Measurements from ENCODE around the gene FDX2.

FDX2 gene

DNA sequence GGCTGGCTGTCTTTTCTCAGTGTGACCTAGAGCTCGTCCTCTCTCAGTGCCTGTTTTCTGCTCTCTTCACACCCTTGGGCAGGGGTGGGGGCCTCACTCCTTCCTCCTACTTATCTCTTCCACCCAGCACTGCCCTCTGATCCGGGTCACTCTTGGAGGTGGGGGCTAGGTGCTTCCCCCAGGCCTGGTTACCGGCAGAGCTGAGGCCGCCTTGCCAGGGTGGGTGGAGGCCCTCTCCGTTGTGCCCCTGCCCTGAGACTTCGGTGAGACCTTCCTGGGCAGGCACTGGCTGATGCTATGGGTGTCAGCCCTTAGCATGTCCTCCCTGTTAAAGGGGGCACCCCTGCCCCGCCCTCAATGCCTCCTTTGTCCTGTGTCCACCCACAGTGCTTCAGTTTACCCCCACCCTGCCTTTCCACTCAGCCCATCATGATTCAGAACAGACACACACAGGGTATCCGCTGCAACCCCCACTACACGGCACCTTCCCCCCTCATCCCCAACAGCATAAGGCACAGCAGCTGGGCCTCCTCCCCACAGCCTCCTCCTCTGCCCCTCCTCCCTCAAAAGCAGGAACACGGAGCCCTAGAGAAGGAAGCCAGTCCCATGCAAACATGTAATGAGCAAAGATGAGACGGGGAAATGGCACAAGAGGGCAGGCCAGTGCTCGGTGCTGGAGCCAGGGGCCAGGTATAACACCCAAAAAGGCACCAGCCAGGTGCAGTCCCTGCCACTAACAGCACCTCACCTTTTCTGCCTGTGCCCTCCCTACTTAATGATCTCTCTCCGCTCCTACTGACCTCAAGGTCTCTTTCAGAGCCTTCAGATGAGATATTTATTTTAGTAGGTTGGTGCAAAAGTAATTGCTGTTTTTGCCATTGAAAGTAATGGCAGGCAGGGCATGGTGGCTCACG lies 16.0 kb downstream of the FDX2 start:
- no peak for DNase-seq (ENCODE audit: low read depth)

- DNase-seq (ENCODE audit: low read depth) = no peak
These were observed 19.8 kb downstream of the FDX2 start for GRCh38 chr19:10295847-10296591.

GRCh38 chr19:10295305-10295846 lies 20.4 kb downstream of the FDX2 start:
- DNase-seq (ENCODE audit: low read depth) = peak; percentile 15

DNA sequence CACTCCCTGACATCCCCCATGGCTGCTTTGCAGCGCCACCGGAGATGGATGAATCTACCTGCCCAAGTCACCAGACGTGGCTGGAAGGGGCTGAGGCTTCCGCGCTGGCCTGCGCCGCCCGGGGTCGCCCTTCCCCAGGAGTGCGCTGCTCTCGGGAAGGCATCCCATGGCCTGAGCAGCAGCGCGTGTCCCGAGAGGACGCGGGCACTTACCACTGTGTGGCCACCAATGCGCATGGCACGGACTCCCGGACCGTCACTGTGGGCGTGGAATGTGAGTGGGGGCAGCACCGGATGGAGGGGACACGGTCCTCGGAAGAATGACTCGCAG lies 21.5 kb downstream of the FDX2 start:
- DNase-seq (ENCODE audit: low read depth) = no peak

- DNase-seq (ENCODE audit: low read depth) = no peak
These were observed 22.0 kb downstream of the FDX2 start for GRCh38 chr19:10293637-10294367.

DNA sequence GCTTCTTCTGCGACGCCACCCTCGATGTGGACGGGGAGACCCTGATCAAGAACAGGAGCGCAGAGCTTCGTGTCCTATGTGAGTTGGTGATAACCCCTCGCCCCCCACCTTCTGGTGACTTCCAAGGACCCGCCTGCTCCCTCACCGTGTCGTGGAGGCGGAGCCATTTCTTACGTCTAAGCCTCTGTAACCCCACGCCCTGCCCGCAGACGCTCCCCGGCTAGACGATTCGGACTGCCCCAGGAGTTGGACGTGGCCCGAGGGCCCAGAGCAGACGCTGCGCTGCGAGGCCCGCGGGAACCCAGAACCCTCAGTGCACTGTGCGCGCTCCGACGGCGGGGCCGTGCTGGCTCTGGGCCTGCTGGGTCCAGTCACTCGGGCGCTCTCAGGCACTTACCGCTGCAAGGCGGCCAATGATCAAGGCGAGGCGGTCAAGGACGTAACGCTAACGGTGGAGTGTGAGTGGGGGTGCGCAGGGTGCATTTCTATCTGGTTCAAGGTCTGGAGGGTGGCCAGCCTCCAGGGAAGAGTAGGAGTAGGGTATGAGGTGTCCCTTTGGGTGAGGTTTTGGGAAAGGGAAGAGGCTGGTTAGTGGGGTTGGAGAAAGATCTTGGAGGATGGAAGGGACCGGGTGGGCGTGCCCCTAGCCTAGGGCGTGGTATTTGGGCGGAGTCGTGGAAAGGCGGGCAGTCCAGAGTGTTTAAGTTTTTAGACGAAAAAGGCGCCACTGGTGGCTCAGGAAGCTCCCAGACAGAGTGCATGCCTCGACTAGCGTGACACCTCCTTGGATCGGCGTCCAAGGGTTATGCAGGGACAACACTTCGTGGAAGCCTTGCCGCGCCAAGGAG lies 22.8 kb downstream of the FDX2 start:
- no peak for DNase-seq (ENCODE audit: low read depth)

DNA sequence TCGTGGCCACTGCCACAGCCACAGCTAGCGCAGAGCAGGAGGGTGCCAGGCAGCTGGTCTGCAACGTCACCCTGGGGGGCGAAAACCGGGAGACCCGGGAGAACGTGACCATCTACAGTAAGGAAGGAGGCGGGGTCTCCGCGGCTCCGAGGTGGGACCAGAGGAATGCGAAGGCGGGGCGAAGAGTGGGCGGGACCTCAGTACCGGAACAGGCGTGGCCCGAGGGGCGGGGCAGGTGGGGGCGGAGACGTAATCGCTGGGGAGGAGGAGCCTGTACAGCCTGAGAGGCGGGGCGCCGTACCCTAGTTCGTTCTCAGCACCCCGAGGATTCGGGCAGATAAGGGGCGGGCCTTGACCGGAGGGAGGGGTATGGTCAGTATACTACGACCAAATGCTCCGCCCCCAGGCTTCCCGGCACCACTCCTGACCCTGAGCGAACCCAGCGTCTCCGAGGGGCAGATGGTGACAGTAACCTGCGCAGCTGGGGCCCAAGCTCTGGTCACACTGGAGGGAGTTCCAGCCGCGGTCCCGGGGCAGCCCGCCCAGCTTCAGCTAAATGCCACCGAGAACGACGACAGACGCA lies 23.5 kb downstream of the FDX2 start:
- peak; percentile 74 for DNase-seq (ENCODE audit: low read depth)

GRCh38 chr19:10291554-10292205 lies 24.1 kb downstream of the FDX2 start:
- DNase-seq (ENCODE audit: low read depth) = no peak

- DNase-seq (ENCODE audit: low read depth) = no peak
These were observed 24.8 kb downstream of the FDX2 start for GRCh38 chr19:10290876-10291553.

DNA sequence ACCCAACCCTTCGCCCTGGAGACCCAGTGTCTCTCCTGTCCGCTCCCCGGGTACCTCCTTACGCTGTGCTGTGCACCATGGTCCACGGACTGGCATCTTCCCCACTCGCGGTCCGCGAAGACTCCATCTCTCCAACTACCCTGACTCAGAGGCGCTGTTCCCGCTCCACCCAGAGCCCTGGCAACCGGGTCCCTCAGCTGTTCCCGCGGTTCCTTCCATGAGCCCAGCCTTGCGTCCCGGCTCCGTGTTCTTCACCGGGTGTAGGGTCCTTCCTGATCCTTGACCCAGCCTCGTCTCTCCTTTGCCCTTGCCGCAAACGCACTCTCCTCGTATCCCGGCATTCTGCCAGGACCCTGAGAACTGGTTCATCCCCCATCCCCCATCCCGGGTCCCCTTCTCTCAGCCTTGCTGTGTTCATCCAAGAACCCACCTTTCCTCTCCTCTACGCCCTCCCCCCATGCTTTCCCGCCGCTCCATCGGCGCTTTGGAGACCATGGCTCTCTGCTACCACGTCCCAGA lies 25.4 kb downstream of the FDX2 start:
- no peak for DNase-seq (ENCODE audit: low read depth)

DNA sequence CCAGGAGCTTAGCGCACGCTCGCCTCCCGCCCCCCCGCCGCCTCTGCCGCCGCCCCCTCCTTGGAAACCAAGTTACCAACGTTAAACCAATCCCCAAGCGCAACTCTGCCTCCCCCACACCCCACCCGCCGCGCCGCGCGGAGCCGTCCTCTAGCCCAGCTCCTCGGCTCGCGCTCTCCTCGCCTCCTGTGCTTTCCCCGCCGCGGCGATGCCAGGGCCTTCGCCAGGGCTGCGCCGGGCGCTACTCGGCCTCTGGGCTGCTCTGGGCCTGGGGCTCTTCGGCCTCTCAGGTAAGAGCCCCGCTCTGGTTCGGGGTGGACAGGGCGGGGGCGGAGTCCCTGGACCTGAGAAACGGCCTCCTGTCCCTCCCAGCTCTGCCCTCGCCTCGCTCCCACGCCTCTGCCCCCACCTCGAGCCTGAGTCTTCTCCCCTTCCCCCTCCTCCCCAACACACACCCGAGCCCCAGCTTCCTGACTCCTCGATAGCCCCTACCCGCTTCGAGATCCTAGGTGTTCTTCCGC lies 25.9 kb downstream of the FDX2 start, which contains the start of gene ICAM5:
TSS of gene ICAM5 (plus strand) at position 117 of the 521 bp plus-strand sequence. CDS start at position 209, 92 bp downstream.
- no peak for DNase-seq (ENCODE audit: low read depth)

DNA sequence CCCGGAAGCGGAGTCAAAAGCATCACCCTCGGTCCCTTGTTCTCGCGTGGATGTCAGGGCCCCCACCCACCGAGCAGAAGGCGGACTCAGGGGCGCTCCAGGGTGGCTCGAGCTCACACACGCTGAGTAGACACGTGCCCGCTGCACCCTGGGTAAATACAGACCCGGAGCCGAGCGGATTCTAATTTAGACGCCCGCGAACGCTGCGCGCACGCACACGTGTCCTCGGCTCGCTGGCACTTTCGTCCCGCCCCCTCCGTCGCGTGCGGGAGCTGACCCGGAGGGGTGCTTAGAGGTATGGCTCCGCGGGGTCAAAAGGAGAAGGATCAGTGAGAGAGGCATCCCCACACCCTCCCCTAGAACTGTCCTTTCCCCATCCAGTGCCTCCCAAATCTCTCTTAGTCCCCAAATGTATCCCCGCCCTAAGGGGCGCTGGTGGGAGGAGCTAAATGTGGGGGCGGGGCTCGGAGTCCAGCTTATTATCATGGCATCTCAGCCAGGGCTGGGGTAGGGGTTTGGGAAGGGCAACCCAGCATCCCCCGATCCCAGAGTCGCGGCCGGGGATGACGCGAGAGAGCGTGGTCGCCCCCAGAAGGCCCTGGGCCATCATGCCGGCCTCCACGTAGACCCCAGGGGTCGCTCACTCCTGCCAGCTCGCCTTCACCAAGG lies 26.5 kb downstream of the FDX2 start:
- no peak for DNase-seq (ENCODE audit: low read depth)

DNA sequence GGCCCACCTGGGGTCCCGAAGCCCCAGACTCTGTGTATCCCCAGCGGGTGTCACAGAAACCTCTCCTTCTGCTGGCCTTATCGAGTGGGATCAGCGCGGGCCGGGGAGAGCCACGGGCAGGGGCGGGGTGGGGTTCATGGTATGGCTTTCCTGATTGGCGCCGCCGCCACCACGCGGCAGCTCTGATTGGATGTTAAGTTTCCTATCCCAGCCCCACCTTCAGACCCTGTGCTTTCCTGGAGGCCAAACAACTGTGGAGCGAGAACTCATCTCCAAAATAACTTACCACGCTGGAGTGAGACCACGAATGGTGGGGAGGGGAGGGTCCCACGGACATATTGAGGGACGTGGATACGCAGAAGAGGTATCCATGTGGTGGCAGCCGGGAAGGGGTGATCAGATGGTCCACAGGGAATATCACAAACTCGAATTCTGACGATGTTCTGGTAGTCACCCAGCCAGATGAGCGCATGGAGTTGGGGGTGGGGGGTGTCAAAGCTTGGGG lies 27.1 kb downstream of the FDX2 start:
- DNase-seq (ENCODE audit: low read depth) = peak; percentile 62

GRCh38 chr19:10286803-10287737 lies 28.7 kb downstream of the FDX2 start, which contains the start of gene ICAM4:
TSS of gene ICAM4 (plus strand) at chr19:10286955. CDS start at chr19:10287013, 58 bp downstream.
- no peak for DNase-seq (ENCODE audit: low read depth)

GRCh38 chr19:10285393-10285792 lies 30.4 kb downstream of the FDX2 start:
- no peak for DNase-seq (ENCODE audit: low read depth)

- no peak for DNase-seq (ENCODE audit: low read depth)
These were observed 30.9 kb downstream of the FDX2 start for GRCh38 chr19:10284960-10285278.

Measured in amniotic epithelial cell (primary cell).